HG03025 (cell line): ENCODE data around the gene TBC1D30.
"Not testable (repeated sequence)": the region's sequence is repeated elsewhere in the genome, so short reads cannot be mapped to it uniquely, and the experiment has no call there.

Experiments used
- ATAC-seq: cut with Tn5 transposase; IDR thresholded peaks from one replicate; pipeline ENCODE4 v1.9.1; 2021; ENCODE audit warnings: mild to moderate bottlenecking, moderate library complexity; ENCODE audit not compliant: unreplicated experiment, low FRiP score

TBC1D30 gene

GRCh38 chr12:64806173-64806572 lies 18.3 kb upstream of the TBC1D30 start:
- no peak for ATAC-seq

GRCh38 chr12:64806593-64807460 lies 17.6 kb upstream of the TBC1D30 start:
- ATAC-seq: no peak

GRCh38 chr12:64808110-64808509 lies 16.3 kb upstream of the TBC1D30 start:
- ATAC-seq: peak; percentile 47

GRCh38 chr12:64810831-64811230 lies 13.6 kb upstream of the TBC1D30 start:
- no peak for ATAC-seq

GRCh38 chr12:64813723-64814122 lies 10.7 kb upstream of the TBC1D30 start:
- ATAC-seq: no peak

GRCh38 chr12:64814432-64814831 lies 10.0 kb upstream of the TBC1D30 start:
- no peak for ATAC-seq

- ATAC-seq: no peak
Measured at GRCh38 chr12:64819816-64820402, 4.5 kb upstream of the TBC1D30 start.

GRCh38 chr12:64820593-64820992 lies 3.9 kb upstream of the TBC1D30 start:
- no peak for ATAC-seq

- ATAC-seq: no peak
Measured at GRCh38 chr12:64821116-64821630, 3.3 kb upstream of the TBC1D30 start.

GRCh38 chr12:64824130-64824499 lies 332 bp upstream of the TBC1D30 start:
- no peak for ATAC-seq

- no peak for ATAC-seq
Measured at GRCh38 chr12:64825143-64826021, 935 bp downstream of the TBC1D30 start.

GRCh38 chr12:64826234-64826633 lies 1.8 kb downstream of the TBC1D30 start:
- no peak for ATAC-seq

GRCh38 chr12:64828713-64829112 lies 4.3 kb downstream of the TBC1D30 start:
- ATAC-seq: no peak

- no peak for ATAC-seq
Measured at GRCh38 chr12:64833928-64834327, 9.5 kb downstream of the TBC1D30 start.

- ATAC-seq: no peak
Measured at GRCh38 chr12:64835901-64836300, 11.5 kb downstream of the TBC1D30 start.

- ATAC-seq: no peak
Measured at GRCh38 chr12:64836856-64837255, 12.4 kb downstream of the TBC1D30 start.

- no peak for ATAC-seq
Measured at GRCh38 chr12:64837427-64837826, 13.0 kb downstream of the TBC1D30 start.

- ATAC-seq: no peak
Measured at GRCh38 chr12:64840119-64840518, 15.7 kb downstream of the TBC1D30 start.

- ATAC-seq: no peak
Measured at GRCh38 chr12:64840949-64841717, 16.7 kb downstream of the TBC1D30 start.

GRCh38 chr12:64848409-64848808 lies 24.0 kb downstream of the TBC1D30 start:
- not testable (repeated sequence) for ATAC-seq
